Measurements from ENCODE around the gene STXBP2.

STXBP2 gene

GRCh38 chr19:7614859-7615741 lies 21.8 kb upstream of the STXBP2 start:
- DNase-seq: no peak

GRCh38 chr19:7617172-7617571 lies 19.7 kb upstream of the STXBP2 start:
- DNase-seq: no peak

DNA sequence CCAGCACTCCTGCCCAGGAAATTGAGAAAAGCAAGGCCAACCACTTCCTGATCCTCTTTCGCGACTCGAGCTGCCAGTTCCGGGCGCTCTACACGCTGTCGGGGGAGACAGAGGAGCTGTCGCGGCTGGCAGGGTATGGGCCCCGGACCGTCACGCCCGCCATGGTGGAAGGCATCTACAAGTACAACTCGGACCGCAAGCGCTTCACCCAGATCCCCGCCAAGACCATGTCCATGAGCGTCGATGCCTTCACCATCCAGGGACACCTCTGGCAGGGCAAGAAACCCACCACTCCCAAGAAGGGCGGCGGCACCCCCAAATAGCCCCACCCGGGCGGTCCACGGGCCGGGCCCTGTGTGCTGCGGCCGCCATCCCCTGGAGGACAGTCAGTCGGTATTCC lies 19.2 kb upstream of the STXBP2 start:
- DNase-seq: no peak

- DNase-seq: no peak
Measured at GRCh38 chr19:7618348-7618747, 18.6 kb upstream of the STXBP2 start.

DNA sequence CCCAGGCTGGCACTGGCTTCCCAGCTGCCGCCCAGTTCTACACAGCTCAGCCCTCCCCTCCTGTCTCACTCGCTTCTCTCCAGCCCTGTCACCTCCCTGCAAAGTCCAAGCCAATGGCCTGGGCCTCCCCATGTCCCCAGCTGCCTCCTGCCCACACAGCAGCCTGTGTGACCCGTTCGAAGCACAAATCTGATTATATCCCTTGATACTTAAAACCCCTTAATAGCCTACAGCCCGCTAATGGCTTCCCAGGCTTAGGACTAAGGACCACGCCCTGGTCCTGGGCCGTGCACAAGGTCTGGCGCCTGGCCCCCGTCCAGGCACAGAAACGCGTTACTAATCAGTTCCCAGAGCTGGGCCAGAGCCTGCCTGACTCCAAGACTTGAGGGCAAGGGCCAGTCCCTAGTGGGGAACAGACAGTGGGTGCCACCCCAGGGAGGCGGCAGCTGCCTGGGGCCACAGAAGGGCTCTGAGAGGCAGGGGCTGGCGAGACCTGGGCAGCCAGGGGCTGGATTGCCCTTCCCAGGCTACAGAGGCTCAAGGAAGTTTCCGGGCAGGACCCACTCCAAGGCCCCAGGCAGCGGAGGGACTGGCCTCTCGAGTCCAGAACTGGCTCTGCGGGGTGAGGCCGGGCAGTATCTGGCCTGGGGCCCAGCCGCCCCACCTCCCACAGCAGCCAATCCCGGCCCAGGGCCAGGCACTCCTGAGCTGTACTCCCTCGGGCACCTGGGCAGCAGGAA lies 18.0 kb upstream of the STXBP2 start:
- no peak for DNase-seq

DNA sequence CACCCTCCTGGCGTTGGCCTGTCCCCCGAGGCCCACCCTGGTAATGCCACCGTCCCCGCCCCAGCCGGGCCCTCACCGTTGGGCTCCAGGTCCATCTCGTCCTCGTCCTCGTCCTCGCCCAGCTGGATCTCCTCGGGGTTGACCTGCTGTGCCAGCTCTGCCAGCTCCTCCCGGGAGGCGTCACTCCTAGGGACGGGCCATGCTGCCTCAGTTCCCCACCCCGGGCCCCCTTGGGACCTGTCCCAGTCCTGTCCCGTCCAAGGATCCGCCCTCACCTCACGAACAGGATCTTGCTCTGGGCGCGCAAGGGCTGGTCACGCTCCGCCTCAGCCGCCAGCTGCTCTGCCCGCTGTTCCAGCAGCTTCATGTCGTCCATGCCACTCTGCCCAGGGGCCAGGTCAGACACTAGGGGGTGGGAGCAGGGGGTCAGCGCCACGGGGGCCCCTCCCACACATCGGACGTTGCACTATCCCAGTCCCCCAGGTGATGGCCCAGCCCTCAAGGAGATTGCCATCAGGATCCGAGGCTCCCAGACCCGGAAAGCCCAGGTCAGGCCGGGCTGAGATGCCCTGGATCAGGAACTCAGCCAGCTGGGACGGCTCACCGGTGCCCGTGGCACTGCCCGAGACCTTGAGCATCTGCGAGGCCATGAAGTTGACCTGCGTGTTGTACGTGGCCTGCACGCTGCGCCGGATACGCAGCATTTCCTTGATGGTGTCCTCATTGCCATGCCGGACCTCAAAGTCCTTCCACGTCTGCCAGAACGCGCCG lies 17.1 kb upstream of the STXBP2 start:
- no peak for DNase-seq

GRCh38 chr19:7620442-7621412 lies 16.2 kb upstream of the STXBP2 start:
- DNase-seq: no peak

- DNase-seq: no peak
Measured at GRCh38 chr19:7622933-7623685, 13.8 kb upstream of the STXBP2 start.

DNA sequence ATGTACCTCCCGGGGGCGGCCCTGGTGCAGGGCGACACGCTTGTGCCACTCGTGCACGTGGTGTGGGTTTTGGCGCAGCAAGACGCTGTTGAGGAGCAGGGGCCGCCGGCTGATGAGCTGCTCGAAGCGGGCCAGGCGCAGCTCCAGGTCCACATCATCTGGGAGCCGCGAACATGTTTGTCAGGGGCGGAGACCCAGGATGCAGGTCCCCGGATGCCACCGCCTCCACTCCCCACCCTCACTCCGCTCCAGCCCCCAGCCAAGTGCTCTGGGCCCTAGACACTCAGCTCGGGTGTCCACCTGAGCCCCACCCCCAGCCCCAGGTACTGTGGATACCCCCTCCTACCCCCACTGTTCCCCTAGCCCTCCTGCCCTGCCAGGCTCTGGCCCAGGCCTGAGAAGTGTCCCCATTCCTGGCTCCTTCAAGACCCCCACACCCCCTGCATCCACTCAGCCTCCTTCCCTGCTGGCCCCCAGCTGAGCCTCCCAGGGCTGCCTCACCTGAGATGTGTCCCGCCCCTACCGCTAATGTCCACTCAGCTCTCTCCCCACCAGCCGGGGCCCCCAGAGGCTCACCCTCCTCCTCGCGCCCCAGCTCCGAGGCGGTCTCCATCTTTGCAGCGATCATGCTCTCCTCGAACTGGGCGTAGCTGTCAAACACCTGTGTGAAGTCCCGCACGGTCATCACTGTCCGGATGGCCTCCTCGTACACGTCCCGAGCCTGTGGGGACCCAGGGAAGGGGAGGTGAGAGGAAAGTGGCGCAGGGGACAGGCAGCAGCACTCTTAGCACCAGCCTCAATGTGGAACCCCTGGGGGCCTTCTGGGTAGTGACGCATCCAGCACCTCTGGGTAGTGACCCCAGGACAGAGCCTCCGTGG lies 12.9 kb upstream of the STXBP2 start:
- no peak for DNase-seq

GRCh38 chr19:7624810-7625209 lies 12.1 kb upstream of the STXBP2 start:
- no peak for DNase-seq

DNA sequence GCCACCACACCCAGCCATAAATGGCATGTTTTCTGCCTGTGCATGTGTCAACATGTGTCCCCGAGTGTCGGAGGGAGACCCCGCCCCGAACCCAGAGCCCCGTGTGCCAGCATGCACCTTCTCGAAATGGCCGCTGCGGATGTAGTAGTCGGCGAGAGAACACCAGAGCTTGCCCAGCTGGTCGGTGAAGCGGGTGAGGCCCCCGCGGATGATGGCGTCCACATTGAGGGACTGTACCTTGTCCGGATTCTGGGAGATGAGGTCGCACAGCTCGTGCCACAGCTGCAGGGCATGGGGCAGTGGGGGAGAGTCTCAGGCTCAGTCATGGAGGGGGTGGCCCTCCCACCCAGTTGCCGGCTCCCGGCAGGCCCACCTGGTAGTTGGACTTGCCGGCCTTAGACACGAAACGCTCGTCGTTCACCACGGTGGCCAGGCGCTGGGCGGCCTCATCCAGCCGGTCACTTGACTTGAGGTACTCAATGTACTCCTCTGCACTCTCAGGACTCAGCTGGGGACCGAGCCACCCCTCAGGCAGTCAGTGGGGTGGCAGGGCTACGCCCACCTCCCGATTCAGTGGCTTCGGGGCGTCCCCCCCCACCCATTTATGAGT lies 11.0 kb upstream of the STXBP2 start:
- no peak for DNase-seq

GRCh38 chr19:7627166-7627565 lies 9.7 kb upstream of the STXBP2 start:
- DNase-seq: no peak

GRCh38 chr19:7628589-7629311 lies 8.2 kb upstream of the STXBP2 start:
- no peak for DNase-seq

- peak; percentile 85 to 95 for DNase-seq
Measured at GRCh38 chr19:7629347-7630054, 7.4 kb upstream of the STXBP2 start, which contains the start of the genes PET100 and XAB2. Gene PET100 (plus strand): TSS chr19:7629793. CDS start chr19:7629834, 41 bp downstream. Gene XAB2 (minus strand): TSS chr19:7629545. CDS start chr19:7629527, 18 bp downstream.

- no peak for DNase-seq
Measured at GRCh38 chr19:7631577-7631976, 5.3 kb upstream of the STXBP2 start.

DNA sequence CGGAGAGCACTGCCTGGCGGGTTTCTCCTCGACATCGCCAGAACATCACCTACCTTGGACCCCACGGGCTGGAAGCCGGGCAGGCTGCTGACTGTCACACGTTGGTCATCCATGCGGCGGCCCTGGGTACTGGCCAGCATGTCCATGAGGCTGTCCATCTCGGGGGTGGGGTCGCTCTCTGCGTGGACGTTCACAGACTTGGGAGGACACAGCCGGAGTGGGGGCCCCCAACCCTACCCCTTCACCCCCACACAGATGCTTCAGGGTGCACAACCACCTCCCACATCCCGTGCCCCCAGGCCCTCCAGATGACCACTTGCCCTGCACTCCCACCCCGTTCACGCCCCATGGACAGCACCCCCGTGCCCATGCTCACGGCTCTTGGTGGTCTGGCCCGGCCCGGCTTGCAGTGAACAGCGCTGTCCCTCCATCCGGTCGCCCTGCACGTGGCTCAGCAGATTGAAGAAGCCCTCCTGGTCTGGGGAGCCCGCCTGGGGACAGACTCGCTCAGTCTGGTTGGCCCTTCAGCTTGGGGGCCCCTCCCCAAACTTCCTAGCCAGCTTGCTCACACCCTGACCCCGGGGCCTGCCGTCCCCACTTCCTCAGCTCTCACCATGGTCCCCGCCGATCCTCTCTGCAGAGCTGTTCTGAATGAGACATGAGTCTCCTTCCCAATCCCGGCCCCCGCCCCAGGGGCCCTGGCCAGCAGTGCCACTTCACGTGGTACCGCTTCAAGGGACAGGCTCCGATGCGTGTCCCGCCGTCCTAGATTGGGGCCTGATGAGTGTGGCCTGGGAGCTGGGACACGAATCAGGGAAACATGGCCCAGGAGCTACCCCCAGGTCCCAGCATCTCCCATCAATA lies 4.3 kb upstream of the STXBP2 start:
- no peak for DNase-seq

DNA sequence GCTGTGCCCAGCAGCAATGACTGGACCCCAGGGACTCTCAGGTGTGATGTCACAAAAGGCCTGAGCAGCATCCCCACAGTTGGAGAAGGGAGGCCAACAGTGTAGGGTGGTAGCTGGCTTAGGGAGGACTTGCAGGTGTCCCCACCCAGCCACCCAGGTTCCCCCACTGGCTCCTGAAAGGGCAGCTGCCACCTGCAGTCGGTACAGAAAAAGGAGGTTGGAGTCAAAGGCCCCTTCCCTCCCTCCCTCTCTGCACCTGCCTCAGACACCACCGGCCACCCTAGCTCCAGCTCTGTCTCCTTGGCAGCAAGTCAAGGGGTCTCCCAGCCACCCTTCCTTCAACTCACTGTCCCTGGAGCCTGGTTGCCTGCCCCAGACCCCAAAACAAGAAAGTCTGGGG lies 3.2 kb upstream of the STXBP2 start, which contains the start of gene PCP2:
PCP2 (minus strand) TSS at position 22 of the 400 bp plus-strand sequence. CDS start 262 bp downstream, outside the sequence.
- DNase-seq: no peak
